ENCODE data around the gene SMIM23.
A peak's percentile ranks its signal among the peaks of the same experiment; 100 is the strongest.
"Not testable (repeated sequence)": the region's sequence is repeated elsewhere in the genome, so short reads cannot be mapped to it uniquely, and the experiment has no call there.

Gene SMIM23

GRCh38 chr5:171774418-171774817 lies 11.2 kb upstream of the SMIM23 start:
- no peak for DNase-seq

- no peak for DNase-seq
Measured at GRCh38 chr5:171776213-171776612, 9.4 kb upstream of the SMIM23 start.

GRCh38 chr5:171776770-171777759 lies 8.6 kb upstream of the SMIM23 start:
- DNase-seq: no peak

GRCh38 chr5:171781744-171782143 lies 3.9 kb upstream of the SMIM23 start:
- DNase-seq: not testable (repeated sequence)

- no peak for DNase-seq
Measured at GRCh38 chr5:171782332-171782966, 3.2 kb upstream of the SMIM23 start.

GRCh38 chr5:171783051-171783450 lies 2.6 kb upstream of the SMIM23 start:
- DNase-seq: no peak

GRCh38 chr5:171789353-171789752 lies 3.7 kb downstream of the SMIM23 start:
- no peak for DNase-seq

GRCh38 chr5:171790408-171790807 lies 4.8 kb downstream of the SMIM23 start:
- no peak for DNase-seq

GRCh38 chr5:171794470-171794960 lies 8.9 kb downstream of the SMIM23 start:
- DNase-seq: no peak

GRCh38 chr5:171795381-171795780 lies 9.8 kb downstream of the SMIM23 start:
- DNase-seq: no peak

GRCh38 chr5:171796436-171796835 lies 10.8 kb downstream of the SMIM23 start:
- DNase-seq: no peak

GRCh38 chr5:171797543-171797942 lies 11.9 kb downstream of the SMIM23 start:
- DNase-seq: no peak

GRCh38 chr5:171798418-171798817 lies 12.8 kb downstream of the SMIM23 start:
- DNase-seq: no peak

GRCh38 chr5:171801839-171802238 lies 16.2 kb downstream of the SMIM23 start:
- peak in 1 of 2 experiments; percentile 24 for DNase-seq

GRCh38 chr5:171805746-171806145 lies 20.1 kb downstream of the SMIM23 start:
- DNase-seq: no peak

- no peak for DNase-seq
Measured at GRCh38 chr5:171806976-171807747, 21.5 kb downstream of the SMIM23 start.

- no peak for DNase-seq
Measured at GRCh38 chr5:171808453-171808852, 22.8 kb downstream of the SMIM23 start.

- no peak for DNase-seq
Measured at GRCh38 chr5:171808951-171809350, 23.3 kb downstream of the SMIM23 start.

GRCh38 chr5:171810227-171810626 lies 24.6 kb downstream of the SMIM23 start:
- no peak for DNase-seq

- no peak for DNase-seq
Measured at GRCh38 chr5:171813270-171813669, 27.7 kb downstream of the SMIM23 start.

- DNase-seq: no peak
Measured at GRCh38 chr5:171813813-171814490, 28.3 kb downstream of the SMIM23 start.

- no peak for DNase-seq
Measured at GRCh38 chr5:171816666-171817065, 31.0 kb downstream of the SMIM23 start.

GRCh38 chr5:171820561-171820960 lies 34.9 kb downstream of the SMIM23 start:
- no peak for DNase-seq
